HAP-1 (cell line): ENCODE results near the gene VAT1L.

ENCODE experiments used
- DNase-seq, 2 experiments: peaks; one replicate each; pipeline ENCODE4 v3.0.0-alpha.2; 2016 to 2020; ENCODE audit warnings: low spot score in 2 of 2
- H3K27me3 ChIP-seq: fragments of 250-450 bp; sonication (Bioruptor Pico); 2 replicates; pipeline ENCODE4 v1.5.1; 2020; ENCODE audit warnings: low read depth, mild to moderate bottlenecking, moderate library complexity
- H3K36me3 ChIP-seq: fragments of 250-450 bp; sonication (Bioruptor Pico); replicated peaks from 2 replicates; pipeline ENCODE4 v1.5.1; 2020; ENCODE audit warnings: mild to moderate bottlenecking
- H3K4me1 ChIP-seq: fragments of 250-450 bp; sonication (Bioruptor Pico); 2 replicates; pipeline ENCODE4 v1.5.1; 2020; ENCODE audit warnings: mild to moderate bottlenecking
- H3K4me3 ChIP-seq: fragments of 250-450 bp; sonication (Bioruptor Pico); 2 replicates; pipeline ENCODE4 v1.5.1; 2020; ENCODE audit warnings: mild to moderate bottlenecking, moderate library complexity
- H3K9me3 ChIP-seq: fragments of 250-450 bp; sonication (Bioruptor Pico); 2 replicates; pipeline ENCODE4 v1.5.1; 2020; ENCODE audit warnings: mild to moderate bottlenecking, moderate library complexity
- in situ Hi-C: fragments of 300-500 bp; cut with MboI; formaldehyde crosslinking; loops from 3 replicates; pipeline ENCODE4 v1.14.3; 2020; ENCODE audit warnings: low sequenced_read_pairs, inconsistent platforms, mixed read lengths

The VAT1L gene

DNA sequence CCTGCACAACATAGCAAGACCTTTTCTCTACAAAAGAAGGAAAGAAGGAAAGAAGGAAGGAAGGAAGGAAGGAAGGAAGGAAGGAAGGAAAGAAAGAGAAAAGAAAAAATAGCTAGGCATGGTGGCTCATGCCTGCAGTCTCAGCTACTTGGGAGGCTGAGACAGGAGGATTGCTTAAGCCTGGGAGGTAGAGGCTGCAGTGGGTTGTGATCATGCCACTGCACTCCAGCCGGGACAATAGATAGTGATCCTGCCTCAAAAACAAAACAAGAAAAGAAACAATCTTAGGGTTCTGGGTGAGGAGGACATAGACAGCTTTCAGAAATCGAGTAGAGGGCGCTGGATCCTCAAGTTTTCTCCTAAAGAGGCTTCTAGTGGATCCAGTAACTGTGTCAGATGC lies 174.3 kb downstream of the VAT1L start:
- no peak for DNase-seq
- H3K4me1 ChIP-seq = no peaks in the 10 kb centered on the region
- H3K36me3 ChIP-seq = no peaks in the 10 kb centered on the region
- H3K27me3 ChIP-seq = no peaks in the 10 kb centered on the region
- H3K9me3 ChIP-seq = no peaks in the 10 kb centered on the region
- in situ Hi-C loops = loop anchor here (10.0 kb wide), 1 partner anchor 728 kb away; no protein-coding TSS in a partner anchor
- no peak overlapping the region for H3K4me3 ChIP-seq

- Histone ChIP-seq H3K4me3 (no peak overlapping the region), H3K4me1 (no peaks in the 10 kb centered on the region), H3K9me3 (no peaks in the 10 kb centered on the region), H3K36me3 (no peaks in the 10 kb centered on the region), H3K27me3 (no peaks in the 10 kb centered on the region)
- no peak for DNase-seq
- in situ Hi-C loops = loop anchor here (10.0 kb wide), 1 partner anchor 729 kb away; no protein-coding TSS in a partner anchor
These were observed 175.1 kb downstream of the VAT1L start for GRCh38 chr16:77963185-77964044.

DNA sequence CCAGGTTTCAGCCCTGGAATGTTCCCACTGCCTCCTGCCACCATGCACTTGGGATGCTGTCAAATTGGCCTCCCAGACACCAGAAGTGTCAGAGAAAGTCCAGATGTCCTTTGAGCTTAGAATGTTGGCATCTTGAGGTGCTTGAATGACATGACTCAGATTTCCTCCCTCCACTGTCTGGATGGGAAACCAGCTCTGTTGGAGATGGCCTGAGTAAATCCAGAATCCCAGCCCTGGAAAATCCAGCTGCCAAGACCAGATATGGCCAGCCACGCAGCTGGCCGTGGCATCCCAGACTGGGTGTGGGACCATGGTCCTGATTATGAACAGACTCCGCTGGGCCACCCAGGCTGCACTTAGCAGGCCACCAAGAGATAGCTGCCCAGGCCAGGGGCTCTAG lies 177.0 kb downstream of the VAT1L start:
- in situ Hi-C loops = loop anchor here (10.0 kb wide), 1 partner anchor 731 kb away; no protein-coding TSS in a partner anchor
- Histone ChIP-seq H3K9me3 (no peaks in the 10 kb centered on the region), H3K36me3 (no peaks in the 10 kb centered on the region), H3K27me3 (no peaks in the 10 kb centered on the region), H3K4me1 (no peaks in the 10 kb centered on the region), H3K4me3 (no peak overlapping the region)
- no peak for DNase-seq

DNA sequence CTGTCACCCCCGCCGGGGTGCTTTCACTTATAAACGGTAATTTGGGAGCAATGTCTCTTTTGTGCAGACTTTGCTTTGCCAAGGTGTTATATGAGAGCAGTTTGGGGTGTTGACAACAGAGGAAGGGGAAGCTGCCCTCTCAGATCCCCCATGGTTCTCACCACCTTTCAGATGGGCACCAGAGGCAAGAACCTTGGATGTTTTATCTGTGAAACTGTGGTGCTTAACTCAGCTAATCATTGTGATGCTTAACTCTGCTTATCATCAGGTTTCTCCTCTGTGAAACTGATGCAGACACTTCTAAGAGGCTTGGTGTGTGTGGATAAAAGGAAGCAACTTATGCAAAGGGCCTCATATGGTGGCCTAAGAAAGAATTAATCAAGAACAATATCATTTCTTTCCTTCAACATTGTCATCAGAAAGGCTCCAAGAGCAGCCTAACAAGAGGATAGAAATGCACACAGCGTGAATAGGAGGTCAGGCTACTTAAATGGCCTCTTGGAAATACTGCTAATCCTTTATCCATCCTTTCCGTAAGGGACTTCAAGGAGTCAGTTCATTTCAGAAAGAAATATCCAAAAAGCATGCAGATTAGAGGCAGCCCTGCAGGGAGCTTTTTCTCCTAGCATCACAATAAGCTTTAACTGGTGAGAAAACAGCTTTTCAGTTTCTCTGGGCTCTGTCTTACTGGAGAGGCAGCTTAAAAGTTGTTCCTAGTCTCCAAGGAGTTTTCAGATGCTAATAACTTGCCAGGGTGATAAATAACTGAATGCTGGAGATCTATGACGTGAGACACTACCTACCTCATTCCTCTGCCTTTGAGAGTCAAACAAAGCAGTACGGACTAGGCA lies 178.9 kb downstream of the VAT1L start:
- in situ Hi-C loops = loop anchor here (10.0 kb wide), 1 partner anchor 732 kb away; no protein-coding TSS in a partner anchor
- Histone ChIP-seq H3K4me3 (no peak overlapping the region), H3K4me1 (no peaks in the 10 kb centered on the region)

GRCh38 chr16:77969861-77970260 lies 181.5 kb downstream of the VAT1L start:
- Histone ChIP-seq H3K27me3 (no peaks in the 10 kb centered on the region; the same call in 1 of the 2 replicates), H3K9me3 (no peaks in the 10 kb centered on the region), H3K4me1 (no peaks in the 10 kb centered on the region), H3K36me3 (no peaks in the 10 kb centered on the region), H3K4me3 (no peak overlapping the region)
- DNase-seq = no peak
- in situ Hi-C loops = loop anchor here (5.0 to 10.0 kb wide), 2 partner anchors 293 to 735 kb away; no protein-coding TSS in a partner anchor

More for the DNA sequence above, 178.9 kb downstream of the VAT1L start:
- no peaks in the 10 kb centered on the region for H3K9me3 ChIP-seq
- no peak for DNase-seq
- H3K27me3 ChIP-seq = no peaks in the 10 kb centered on the region; the same call in 1 of the 2 replicates
- no peaks in the 10 kb centered on the region for H3K36me3 ChIP-seq

DNA sequence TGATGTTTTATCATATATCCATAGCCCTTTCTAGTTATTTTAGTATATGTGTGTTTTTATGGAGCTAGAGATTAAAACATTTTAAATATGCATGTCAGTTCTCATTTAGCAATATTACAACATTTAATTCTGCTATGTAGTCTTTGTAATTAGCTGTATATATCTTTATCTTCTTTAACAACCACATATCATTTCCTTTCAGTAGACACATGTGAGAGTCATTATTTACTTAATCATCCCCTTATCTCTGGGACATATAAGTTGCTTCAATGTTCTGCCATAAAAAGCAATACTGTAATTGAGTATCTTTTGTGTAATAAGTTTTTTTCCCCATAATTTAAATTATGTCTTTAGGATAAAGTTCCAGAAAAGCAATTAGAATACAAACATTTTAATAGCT lies 182.0 kb downstream of the VAT1L start:
- in situ Hi-C loops = loop anchor here (5.0 kb wide), 1 partner anchor 293 kb away; no protein-coding TSS in a partner anchor
- Histone ChIP-seq H3K36me3 (no peaks in the 10 kb centered on the region), H3K27me3 (no peaks in the 10 kb centered on the region; the same call in 1 of the 2 replicates), H3K4me1 (no peaks in the 10 kb centered on the region), H3K9me3 (no peaks in the 10 kb centered on the region), H3K4me3 (no peak overlapping the region)
- no peak for DNase-seq

- in situ Hi-C loops = loop anchor here (5.0 kb wide), 1 partner anchor 294 kb away; no protein-coding TSS in a partner anchor
- no peaks in the 10 kb centered on the region for H3K4me1 ChIP-seq
- DNase-seq = peak; percentile 28 to 84
- H3K9me3 ChIP-seq = no peaks in the 10 kb centered on the region
- no peaks in the 10 kb centered on the region; the same call in 1 of the 2 replicates for H3K27me3 ChIP-seq
- H3K36me3 ChIP-seq = no peaks in the 10 kb centered on the region
- no peak overlapping the region for H3K4me3 ChIP-seq
These were observed 183.1 kb downstream of the VAT1L start for GRCh38 chr16:77971306-77972061.

GRCh38 chr16:77972062-77972392 lies 183.7 kb downstream of the VAT1L start:
- in situ Hi-C loops = loop anchor here (5.0 kb wide), 1 partner anchor 295 kb away; no protein-coding TSS in a partner anchor

GRCh38 chr16:77974883-77975282 lies 186.5 kb downstream of the VAT1L start:
- H3K27me3 ChIP-seq = no peaks in the 10 kb centered on the region; the same call in 1 of the 2 replicates
- H3K36me3 ChIP-seq = no peaks in the 10 kb centered on the region
- H3K4me3 ChIP-seq = no peak overlapping the region
- no peaks in the 10 kb centered on the region for H3K4me1 ChIP-seq
- in situ Hi-C loops = loop anchor here (5.0 kb wide), 1 partner anchor 298 kb away; no protein-coding TSS in a partner anchor
- peak in 1 of 2 experiments; percentile 15 for DNase-seq
- no peaks in the 10 kb centered on the region for H3K9me3 ChIP-seq

More at GRCh38 chr16:77972062-77972392, 183.7 kb downstream of the VAT1L start:
- no peaks in the 10 kb centered on the region; the same call in 1 of the 2 replicates for H3K27me3 ChIP-seq
- no peaks in the 10 kb centered on the region for H3K4me1 ChIP-seq
- H3K9me3 ChIP-seq = no peaks in the 10 kb centered on the region
- H3K36me3 ChIP-seq = no peaks in the 10 kb centered on the region
- H3K4me3 ChIP-seq = no peak overlapping the region
- no peak for DNase-seq

DNA sequence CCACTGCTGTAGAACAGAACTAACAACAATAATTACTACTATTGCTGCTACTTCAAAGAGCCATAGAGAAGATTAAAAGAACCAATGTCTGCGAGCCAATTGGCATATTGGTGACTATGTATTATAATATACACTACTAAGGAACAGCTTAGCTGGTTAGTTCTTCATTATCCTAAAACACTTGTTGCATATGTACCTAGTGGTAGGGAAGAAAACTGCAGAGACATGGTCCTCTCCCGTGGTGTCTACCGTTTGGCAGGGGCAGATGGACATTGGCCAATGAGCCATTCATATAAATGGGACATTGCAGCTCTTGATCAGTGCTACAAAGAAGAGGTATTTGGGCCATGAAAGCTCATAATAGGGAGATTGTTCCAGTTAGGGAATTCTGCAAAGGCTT lies 187.6 kb downstream of the VAT1L start:
- DNase-seq = no peak

DNA sequence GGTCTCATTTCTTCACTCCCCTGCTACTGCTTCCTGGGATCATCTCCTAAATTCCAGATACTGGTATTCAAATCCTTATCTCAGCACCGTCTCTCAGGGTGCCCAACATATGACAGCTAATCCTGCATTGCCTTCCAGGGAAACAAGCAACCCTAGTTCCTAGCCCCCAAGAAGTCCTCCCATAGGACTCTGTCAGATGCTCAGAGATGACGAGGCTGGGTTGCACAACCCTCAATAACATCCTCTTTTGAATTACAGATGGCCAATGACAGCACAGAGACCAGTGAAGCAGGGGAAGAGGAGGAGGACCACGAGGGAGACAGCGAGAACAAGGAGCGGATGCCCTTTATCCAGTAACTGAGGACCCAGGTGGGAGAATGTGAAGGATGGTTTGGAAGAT lies 189.0 kb downstream of the VAT1L start:
- Histone ChIP-seq H3K27me3 (no peaks in the 10 kb centered on the region), H3K36me3 (no peaks in the 10 kb centered on the region), H3K4me1 (no peaks in the 10 kb centered on the region), H3K4me3 (no peak overlapping the region), H3K9me3 (no peaks in the 10 kb centered on the region)
- in situ Hi-C loops = no loop called here
- no peak for DNase-seq

More for the DNA sequence above, 187.6 kb downstream of the VAT1L start:
- Histone ChIP-seq H3K9me3 (no peaks in the 10 kb centered on the region), H3K27me3 (no peaks in the 10 kb centered on the region; the same call in 1 of the 2 replicates), H3K4me3 (no peak overlapping the region), H3K4me1 (no peaks in the 10 kb centered on the region), H3K36me3 (no peaks in the 10 kb centered on the region)
- in situ Hi-C loops = no loop called here

DNA sequence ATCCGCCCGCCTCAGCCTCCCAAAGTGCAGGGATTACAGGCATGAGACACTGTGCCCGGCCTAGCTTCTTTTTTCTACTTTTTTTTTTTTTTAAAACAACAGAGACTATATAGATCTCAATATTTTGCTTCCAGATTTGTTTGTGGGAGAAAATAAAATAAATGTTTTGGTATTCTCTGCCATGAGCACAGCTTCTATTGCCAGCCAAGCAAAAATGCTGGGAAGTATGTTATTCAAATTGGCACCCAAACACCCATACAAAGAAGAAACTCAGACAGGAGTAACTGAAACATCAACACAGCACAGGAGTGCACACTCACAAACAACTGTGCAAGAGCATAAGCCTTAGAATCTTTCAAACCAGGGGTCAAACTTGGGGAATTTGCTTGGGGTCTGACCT lies 196.7 kb downstream of the VAT1L start:
- H3K4me1 ChIP-seq = no peaks in the 10 kb centered on the region
- in situ Hi-C loops = no loop called here
- H3K27me3 ChIP-seq = no peaks in the 10 kb centered on the region
- DNase-seq = no peak
- H3K9me3 ChIP-seq = no peaks in the 10 kb centered on the region
- no peaks in the 10 kb centered on the region for H3K36me3 ChIP-seq
- no peak overlapping the region for H3K4me3 ChIP-seq
